Measurements from ENCODE around the gene SOBP. TPM values are rescaled to one million over a fixed set of nuclear protein-coding genes. Genes with fewer than 3 reads are reported as not detected.

The SOBP gene
- total and polyA plus RNA-seq, 2 experiments from 2014 or later, result 1.5 to 3.0 TPM

DNA sequence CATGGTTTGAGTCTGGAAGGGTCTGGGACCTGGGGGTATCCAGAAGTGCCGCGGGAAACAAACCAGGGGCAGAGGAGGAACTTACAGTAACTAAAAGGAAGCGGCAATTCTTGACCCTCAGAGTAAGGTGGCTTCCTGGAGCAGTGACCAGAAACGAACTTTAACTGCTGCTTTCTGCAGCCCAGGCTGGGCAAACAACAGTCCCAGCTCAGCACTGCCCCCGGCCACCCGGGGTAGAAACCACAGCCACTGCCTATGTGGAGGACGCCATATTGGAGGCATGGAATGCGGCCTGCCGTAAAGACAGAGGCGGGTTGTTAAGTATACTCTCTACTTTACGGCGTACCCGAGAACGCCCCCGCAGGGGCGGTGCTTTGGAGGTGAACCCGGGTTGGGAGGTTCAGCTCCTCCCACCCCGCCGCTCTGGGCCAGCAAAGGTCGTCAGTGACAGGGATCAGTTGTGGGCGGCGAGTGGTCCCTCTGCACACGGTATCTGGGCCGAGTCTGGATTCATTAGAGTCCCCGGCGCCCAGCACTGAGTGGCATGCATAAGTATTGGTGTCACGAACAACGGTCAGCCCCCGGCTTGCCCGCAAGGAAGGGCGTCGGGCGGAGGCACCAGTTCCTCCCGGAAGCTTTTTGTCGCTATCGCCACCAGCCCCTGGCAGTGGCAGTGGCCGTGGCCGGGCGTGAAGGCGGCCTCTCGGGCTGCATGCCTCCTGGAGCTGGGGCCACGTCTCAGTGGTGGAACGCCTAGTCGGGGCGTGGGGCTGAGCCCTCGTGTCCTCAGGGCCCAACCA, 30.4 kb upstream of the SOBP start, which contains the start of gene PDSS2:
PDSS2 (minus strand) TSS at position 282 of the 800 bp plus-strand sequence; CDS start at position 3, 279 bp downstream.
- Histone ChIP-seq H3K4me1 (ENCODE audit: insufficient read depth) (0 out of 2 replicates have a peak, but pooled peaks cover 4% of the 10 kb centered on the region), H3K4me3 (peak within 1 kb of the TSS; percentile 87), H3K27ac (ENCODE audit: low read depth) (peak within 1 kb of the TSS; percentile 81), H2AFZ (peak within 1 kb of the TSS; percentile 86), H3K36me3 (ENCODE audit: insufficient read depth) (no peaks in the 10 kb centered on the region), H3K9me2 (ENCODE audit: insufficient read depth) (no peaks in the 10 kb centered on the region), H4K20me1 (replicated peaks; ENCODE audit: insufficient read depth) (no peaks in the 10 kb centered on the region), H3F3A (replicated peaks; ENCODE audit: low read depth) (no peaks in the 10 kb centered on the region), H3K27me3 (ENCODE audit: insufficient read depth) (no peaks in the 10 kb centered on the region), H3K79me2 (replicated peaks; ENCODE audit: insufficient read depth) (peaks cover 41% of the 10 kb centered on the region), H3K4me2 (peak within 1 kb of the TSS; percentile 96)
- H3K27me3 Mint-ChIP-seq (ENCODE audit: insufficient read depth, low read depth, poor library complexity), result peaks cover 5% of the 10 kb centered on the region
- H3K36me3 Mint-ChIP-seq (ENCODE audit: low read depth), result no peaks in the 10 kb centered on the region; the same call in 2 of the 3 replicates
- H3K9me3 Mint-ChIP-seq, result no peaks in the 10 kb centered on the region
- H3K4me3 Mint-ChIP-seq, result peak within 1 kb of the TSS; percentile 88
- ATAC-seq (peak; percentile 90), DNase-seq (ENCODE audit: low spot score) (peak; percentile 99)
- H3K4me1 Mint-ChIP-seq, result peaks cover 7% of the 10 kb centered on the region
- TF ChIP-seq STAT1 (IDR thresholded peaks at IDR 0.05; ENCODE audit: unreplicated experiment) (no peak), EZH2phosphoT487 (IDR thresholded peaks at IDR 0.05; ENCODE audit: unreplicated experiment) (no peak), POLR2AphosphoS5 (IDR thresholded peaks at IDR 0.05; ENCODE audit: low read depth) (peak; percentile 95), ZNF114 (CRISPR knock-in tag; IDR thresholded peaks at IDR 0.05) (no peak), JUNB (IDR thresholded peaks at IDR 0.05; ENCODE audit: unreplicated experiment) (no peak), CREB1 (CRISPR knock-in tag; IDR thresholded peaks at IDR 0.05; ENCODE audit: low read depth) (peak; percentile 32; the same call in 1 of the 2 replicates), EZH2 (IDR thresholded peaks at IDR 0.05; ENCODE audit: low read depth, unreplicated experiment) (no peak), ZNF331 (CRISPR knock-in tag; IDR thresholded peaks at IDR 0.05; ENCODE audit: low read depth) (no peak), NANOG (IDR thresholded peaks at IDR 0.05; ENCODE audit: borderline replicate concordance) (no peak)
- TF ChIP-seq, protein P1, sequence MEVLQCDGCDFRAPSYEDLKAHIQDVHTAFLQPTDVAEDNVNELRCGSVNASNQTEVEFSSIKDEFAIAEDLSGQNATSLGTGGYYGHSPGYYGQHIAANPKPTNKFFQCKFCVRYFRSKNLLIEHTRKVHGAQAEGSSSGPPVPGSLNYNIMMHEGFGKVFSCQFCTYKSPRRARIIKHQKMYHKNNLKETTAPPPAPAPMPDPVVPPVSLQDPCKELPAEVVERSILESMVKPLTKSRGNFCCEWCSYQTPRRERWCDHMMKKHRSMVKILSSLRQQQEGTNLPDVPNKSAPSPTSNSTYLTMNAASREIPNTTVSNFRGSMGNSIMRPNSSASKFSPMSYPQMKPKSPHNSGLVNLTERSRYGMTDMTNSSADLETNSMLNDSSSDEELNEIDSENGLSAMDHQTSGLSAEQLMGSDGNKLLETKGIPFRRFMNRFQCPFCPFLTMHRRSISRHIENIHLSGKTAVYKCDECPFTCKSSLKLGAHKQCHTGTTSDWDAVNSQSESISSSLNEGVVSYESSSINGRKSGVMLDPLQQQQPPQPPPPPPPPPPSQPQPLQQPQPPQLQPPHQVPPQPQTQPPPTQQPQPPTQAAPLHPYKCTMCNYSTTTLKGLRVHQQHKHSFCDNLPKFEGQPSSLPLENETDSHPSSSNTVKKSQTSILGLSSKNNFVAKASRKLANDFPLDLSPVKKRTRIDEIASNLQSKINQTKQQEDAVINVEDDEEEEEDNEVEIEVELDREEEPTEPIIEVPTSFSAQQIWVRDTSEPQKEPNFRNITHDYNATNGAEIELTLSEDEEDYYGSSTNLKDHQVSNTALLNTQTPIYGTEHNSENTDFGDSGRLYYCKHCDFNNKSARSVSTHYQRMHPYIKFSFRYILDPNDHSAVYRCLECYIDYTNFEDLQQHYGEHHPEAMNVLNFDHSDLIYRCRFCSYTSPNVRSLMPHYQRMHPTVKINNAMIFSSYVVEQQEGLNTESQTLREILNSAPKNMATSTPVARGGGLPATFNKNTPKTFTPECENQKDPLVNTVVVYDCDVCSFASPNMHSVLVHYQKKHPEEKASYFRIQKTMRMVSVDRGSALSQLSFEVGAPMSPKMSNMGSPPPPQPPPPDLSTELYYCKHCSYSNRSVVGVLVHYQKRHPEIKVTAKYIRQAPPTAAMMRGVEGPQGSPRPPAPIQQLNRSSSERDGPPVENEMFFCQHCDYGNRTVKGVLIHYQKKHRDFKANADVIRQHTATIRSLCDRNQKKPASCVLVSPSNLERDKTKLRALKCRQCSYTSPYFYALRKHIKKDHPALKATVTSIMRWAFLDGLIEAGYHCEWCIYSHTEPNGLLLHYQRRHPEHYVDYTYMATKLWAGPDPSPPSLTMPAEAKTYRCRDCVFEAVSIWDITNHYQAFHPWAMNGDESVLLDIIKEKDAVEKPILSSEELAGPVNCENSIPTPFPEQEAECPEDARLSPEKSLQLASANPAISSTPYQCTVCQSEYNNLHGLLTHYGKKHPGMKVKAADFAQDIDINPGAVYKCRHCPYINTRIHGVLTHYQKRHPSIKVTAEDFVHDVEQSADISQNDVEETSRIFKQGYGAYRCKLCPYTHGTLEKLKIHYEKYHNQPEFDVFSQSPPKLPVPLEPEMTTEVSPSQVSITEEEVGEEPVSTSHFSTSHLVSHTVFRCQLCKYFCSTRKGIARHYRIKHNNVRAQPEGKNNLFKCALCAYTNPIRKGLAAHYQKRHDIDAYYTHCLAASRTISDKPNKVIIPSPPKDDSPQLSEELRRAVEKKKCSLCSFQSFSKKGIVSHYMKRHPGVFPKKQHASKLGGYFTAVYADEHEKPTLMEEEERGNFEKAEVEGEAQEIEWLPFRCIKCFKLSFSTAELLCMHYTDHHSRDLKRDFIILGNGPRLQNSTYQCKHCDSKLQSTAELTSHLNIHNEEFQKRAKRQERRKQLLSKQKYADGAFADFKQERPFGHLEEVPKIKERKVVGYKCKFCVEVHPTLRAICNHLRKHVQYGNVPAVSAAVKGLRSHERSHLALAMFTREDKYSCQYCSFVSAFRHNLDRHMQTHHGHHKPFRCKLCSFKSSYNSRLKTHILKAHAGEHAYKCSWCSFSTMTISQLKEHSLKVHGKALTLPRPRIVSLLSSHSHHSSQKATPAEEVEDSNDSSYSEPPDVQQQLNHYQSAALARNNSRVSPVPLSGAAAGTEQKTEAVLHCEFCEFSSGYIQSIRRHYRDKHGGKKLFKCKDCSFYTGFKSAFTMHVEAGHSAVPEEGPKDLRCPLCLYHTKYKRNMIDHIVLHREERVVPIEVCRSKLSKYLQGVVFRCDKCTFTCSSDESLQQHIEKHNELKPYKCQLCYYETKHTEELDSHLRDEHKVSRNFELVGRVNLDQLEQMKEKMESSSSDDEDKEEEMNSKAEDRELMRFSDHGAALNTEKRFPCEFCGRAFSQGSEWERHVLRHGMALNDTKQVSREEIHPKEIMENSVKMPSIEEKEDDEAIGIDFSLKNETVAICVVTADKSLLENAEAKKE (CRISPR knock-in tag; IDR thresholded peaks at IDR 0.05), result no peak
- TF ChIP-seq, protein P2, sequence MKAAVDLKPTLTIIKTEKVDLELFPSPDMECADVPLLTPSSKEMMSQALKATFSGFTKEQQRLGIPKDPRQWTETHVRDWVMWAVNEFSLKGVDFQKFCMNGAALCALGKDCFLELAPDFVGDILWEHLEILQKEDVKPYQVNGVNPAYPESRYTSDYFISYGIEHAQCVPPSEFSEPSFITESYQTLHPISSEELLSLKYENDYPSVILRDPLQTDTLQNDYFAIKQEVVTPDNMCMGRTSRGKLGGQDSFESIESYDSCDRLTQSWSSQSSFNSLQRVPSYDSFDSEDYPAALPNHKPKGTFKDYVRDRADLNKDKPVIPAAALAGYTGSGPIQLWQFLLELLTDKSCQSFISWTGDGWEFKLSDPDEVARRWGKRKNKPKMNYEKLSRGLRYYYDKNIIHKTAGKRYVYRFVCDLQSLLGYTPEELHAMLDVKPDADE (IDR thresholded peaks at IDR 0.05), result peak; percentile 51; the same call in 1 of the 2 replicates
- TF ChIP-seq, protein P3, sequence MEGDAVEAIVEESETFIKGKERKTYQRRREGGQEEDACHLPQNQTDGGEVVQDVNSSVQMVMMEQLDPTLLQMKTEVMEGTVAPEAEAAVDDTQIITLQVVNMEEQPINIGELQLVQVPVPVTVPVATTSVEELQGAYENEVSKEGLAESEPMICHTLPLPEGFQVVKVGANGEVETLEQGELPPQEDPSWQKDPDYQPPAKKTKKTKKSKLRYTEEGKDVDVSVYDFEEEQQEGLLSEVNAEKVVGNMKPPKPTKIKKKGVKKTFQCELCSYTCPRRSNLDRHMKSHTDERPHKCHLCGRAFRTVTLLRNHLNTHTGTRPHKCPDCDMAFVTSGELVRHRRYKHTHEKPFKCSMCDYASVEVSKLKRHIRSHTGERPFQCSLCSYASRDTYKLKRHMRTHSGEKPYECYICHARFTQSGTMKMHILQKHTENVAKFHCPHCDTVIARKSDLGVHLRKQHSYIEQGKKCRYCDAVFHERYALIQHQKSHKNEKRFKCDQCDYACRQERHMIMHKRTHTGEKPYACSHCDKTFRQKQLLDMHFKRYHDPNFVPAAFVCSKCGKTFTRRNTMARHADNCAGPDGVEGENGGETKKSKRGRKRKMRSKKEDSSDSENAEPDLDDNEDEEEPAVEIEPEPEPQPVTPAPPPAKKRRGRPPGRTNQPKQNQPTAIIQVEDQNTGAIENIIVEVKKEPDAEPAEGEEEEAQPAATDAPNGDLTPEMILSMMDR (conservative IDR thresholded peaks at IDR 0.05; ENCODE audit: low read depth in 2 of 2), result peak; percentile 62 to 70
- TF ChIP-seq, protein P4, sequence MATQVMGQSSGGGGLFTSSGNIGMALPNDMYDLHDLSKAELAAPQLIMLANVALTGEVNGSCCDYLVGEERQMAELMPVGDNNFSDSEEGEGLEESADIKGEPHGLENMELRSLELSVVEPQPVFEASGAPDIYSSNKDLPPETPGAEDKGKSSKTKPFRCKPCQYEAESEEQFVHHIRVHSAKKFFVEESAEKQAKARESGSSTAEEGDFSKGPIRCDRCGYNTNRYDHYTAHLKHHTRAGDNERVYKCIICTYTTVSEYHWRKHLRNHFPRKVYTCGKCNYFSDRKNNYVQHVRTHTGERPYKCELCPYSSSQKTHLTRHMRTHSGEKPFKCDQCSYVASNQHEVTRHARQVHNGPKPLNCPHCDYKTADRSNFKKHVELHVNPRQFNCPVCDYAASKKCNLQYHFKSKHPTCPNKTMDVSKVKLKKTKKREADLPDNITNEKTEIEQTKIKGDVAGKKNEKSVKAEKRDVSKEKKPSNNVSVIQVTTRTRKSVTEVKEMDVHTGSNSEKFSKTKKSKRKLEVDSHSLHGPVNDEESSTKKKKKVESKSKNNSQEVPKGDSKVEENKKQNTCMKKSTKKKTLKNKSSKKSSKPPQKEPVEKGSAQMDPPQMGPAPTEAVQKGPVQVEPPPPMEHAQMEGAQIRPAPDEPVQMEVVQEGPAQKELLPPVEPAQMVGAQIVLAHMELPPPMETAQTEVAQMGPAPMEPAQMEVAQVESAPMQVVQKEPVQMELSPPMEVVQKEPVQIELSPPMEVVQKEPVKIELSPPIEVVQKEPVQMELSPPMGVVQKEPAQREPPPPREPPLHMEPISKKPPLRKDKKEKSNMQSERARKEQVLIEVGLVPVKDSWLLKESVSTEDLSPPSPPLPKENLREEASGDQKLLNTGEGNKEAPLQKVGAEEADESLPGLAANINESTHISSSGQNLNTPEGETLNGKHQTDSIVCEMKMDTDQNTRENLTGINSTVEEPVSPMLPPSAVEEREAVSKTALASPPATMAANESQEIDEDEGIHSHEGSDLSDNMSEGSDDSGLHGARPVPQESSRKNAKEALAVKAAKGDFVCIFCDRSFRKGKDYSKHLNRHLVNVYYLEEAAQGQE (IDR thresholded peaks at IDR 0.05; ENCODE audit: unreplicated experiment), result no peak
- H3K27ac Mint-ChIP-seq, result peak within 1 kb of the TSS; percentile 97
